Measurements from ENCODE around the gene SEMA4A.

SEMA4A gene

GRCh38 chr1:156225677-156226014 lies 72.3 kb downstream of the SEMA4A start:
- DNase-seq, result no peak

DNA sequence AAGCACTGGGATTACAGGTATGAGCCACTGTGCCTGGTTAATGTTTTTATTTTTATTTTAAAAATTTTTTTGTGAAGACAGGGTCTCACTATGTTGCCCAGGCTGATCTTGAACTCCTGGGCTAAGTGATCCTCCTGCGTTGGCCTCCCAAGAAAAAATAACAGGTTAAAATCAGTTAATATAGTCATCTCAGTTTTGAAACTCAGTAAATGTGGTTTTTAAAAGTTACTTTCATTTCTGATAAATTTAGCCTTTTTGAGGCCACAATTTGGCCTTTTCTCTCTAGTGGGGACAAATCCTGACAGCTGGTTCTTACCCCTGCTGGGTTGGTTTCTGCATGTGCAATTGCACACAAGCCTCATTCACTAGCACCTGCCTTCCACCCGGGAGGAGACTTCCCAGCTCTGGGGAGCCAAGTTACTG lies 72.7 kb downstream of the SEMA4A start:
- no peak for DNase-seq

DNA sequence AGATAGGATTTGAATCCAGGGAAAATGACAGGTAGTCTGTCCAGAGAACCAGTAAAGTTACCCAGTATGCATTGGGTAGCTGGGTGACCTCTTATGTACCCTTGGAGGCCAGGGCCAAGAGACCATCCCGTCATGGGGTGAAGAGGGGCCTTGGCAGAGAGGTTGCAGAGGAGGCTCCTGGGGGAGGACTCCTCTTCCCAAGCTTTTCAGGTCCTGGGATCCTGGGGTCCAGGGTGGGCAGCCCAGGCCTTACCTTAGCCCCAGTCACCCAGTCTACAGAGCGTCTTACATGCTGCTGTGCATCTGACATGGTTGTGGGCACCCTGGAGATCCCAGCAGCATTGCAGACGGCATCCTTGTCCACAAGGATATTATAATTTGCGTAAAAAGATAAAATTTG lies 73.4 kb downstream of the SEMA4A start:
- no peak for DNase-seq
